Trophoblast cell (in vitro differentiated cells and primary cell): ENCODE data around the gene MALRD1.

Experiments
- DNase-seq, 2 donors: peaks; one replicate each; pipeline ENCODE4 v3.0.0-alpha.2; 2016
- H2AFZ ChIP-seq: 2 replicates; pipeline ENCODE4 v1.6.1; 2013; ENCODE audit warnings: low read length, moderate library complexity, mild to moderate bottlenecking; ENCODE audit not compliant: insufficient read depth, poor library complexity
- H2AK5ac ChIP-seq: 2 replicates; pipeline ENCODE4 v1.6.1; 2013; ENCODE audit warnings: mild to moderate bottlenecking, low read length
- H2BK120ac ChIP-seq: 2 replicates; pipeline ENCODE4 v1.6.1; 2013; ENCODE audit warnings: low read length, mild to moderate bottlenecking, moderate library complexity; ENCODE audit not compliant: insufficient read depth, poor library complexity
- H2BK12ac ChIP-seq: 2 replicates; pipeline ENCODE4 v1.6.1; 2013; ENCODE audit warnings: mild to moderate bottlenecking, low read length, moderate library complexity
- H2BK5ac ChIP-seq: 2 replicates; pipeline ENCODE4 v1.6.1; 2013; ENCODE audit warnings: low read length, low read depth, moderate library complexity, mild to moderate bottlenecking; ENCODE audit not compliant: poor library complexity
- H3K14ac ChIP-seq: 2 replicates; pipeline ENCODE4 v1.6.1; 2013; ENCODE audit warnings: mild to moderate bottlenecking, low read length
- H3K18ac ChIP-seq: 2 replicates; pipeline ENCODE4 v1.6.1; 2013; ENCODE audit warnings: mild to moderate bottlenecking, low read length
- H3K23ac ChIP-seq: 2 replicates; pipeline ENCODE4 v1.6.1; 2013; ENCODE audit warnings: low read length
- H3K27ac ChIP-seq: 2 replicates; pipeline ENCODE4 v1.5.1; 2013; ENCODE audit warnings: low read depth, mild to moderate bottlenecking, inconsistent platforms, low read length, moderate library complexity
- H3K27me3 ChIP-seq: 2 replicates; pipeline ENCODE4 v1.6.1; 2013; ENCODE audit warnings: inconsistent platforms, mild to moderate bottlenecking, low read length, moderate library complexity; ENCODE audit not compliant: insufficient read depth
- H3K36me3 ChIP-seq, 2 experiments: 1 replicate in 1 of 2; 2 replicates in 1 of 2; pipeline ENCODE4 v1.6.1; 2013; ENCODE audit warnings: low read length in 2 of 2, mild to moderate bottlenecking in 2 of 2, moderate library complexity in 1 of 2; ENCODE audit not compliant: insufficient read depth in 2 of 2, control insufficient read depth in 1 of 2
- H3K4ac ChIP-seq: 2 replicates; pipeline ENCODE4 v1.6.1; 2013; ENCODE audit warnings: low read depth, mild to moderate bottlenecking, low read length, moderate library complexity
- H3K4me1 ChIP-seq, 2 experiments: 1 replicate in 1 of 2; 2 replicates in 1 of 2; pipeline ENCODE4 v1.6.1; 2013; ENCODE audit warnings: low read length in 2 of 2, mild to moderate bottlenecking in 2 of 2, moderate library complexity in 1 of 2; ENCODE audit not compliant: insufficient read depth in 2 of 2, control insufficient read depth in 1 of 2
- H3K4me2 ChIP-seq: 2 replicates; pipeline ENCODE4 v1.6.1; 2013; ENCODE audit warnings: inconsistent platforms, mild to moderate bottlenecking, low read length, moderate library complexity
- H3K4me3 ChIP-seq: 2 replicates; pipeline ENCODE4 v1.5.1; 2013; ENCODE audit warnings: mild to moderate bottlenecking, low read depth, low read length, inconsistent platforms
- H3K79me1 ChIP-seq: one replicate; pipeline ENCODE4 v1.6.1; 2013; ENCODE audit warnings: low read length
- H3K79me2 ChIP-seq: 2 replicates; pipeline ENCODE4 v1.6.1; 2013; ENCODE audit warnings: low read length, mild to moderate bottlenecking; ENCODE audit not compliant: control insufficient read depth, insufficient read depth, poor library complexity
- H3K9ac ChIP-seq: 2 replicates; pipeline ENCODE4 v1.6.1; 2013; ENCODE audit warnings: mild to moderate bottlenecking, low read length
- H3K9me3 ChIP-seq: 2 replicates; pipeline ENCODE4 v1.6.1; 2013; ENCODE audit warnings: low read depth, mild to moderate bottlenecking, control low read depth, inconsistent platforms, low read length; ENCODE audit not compliant: insufficient read depth
- H4K12ac ChIP-seq: 2 replicates; pipeline ENCODE4 v1.6.1; 2013; ENCODE audit warnings: low read depth, mild to moderate bottlenecking, low read length, moderate library complexity
- H4K8ac ChIP-seq: 2 replicates; pipeline ENCODE4 v1.6.1; 2013; ENCODE audit warnings: low read depth, mild to moderate bottlenecking, low read length, moderate library complexity
- H4K91ac ChIP-seq: one replicate; pipeline ENCODE4 v1.6.1; 2013; ENCODE audit warnings: low read depth, mild to moderate bottlenecking, low read length, moderate library complexity
- WGBS: extraction: QIAGEN DNeasy Blood & Tissue Kit; methylation state at CpG from one replicate; pipeline ENCODE4 v1.1.7; 2013; ENCODE audit warnings: missing lambda C conversion rate; ENCODE audit not compliant: insufficient read length, insufficient coverage; ENCODE audit errors: extremely low coverage; 5-methylcytosine and 5-hydroxymethylcytosine counted together

MALRD1 gene

DNA sequence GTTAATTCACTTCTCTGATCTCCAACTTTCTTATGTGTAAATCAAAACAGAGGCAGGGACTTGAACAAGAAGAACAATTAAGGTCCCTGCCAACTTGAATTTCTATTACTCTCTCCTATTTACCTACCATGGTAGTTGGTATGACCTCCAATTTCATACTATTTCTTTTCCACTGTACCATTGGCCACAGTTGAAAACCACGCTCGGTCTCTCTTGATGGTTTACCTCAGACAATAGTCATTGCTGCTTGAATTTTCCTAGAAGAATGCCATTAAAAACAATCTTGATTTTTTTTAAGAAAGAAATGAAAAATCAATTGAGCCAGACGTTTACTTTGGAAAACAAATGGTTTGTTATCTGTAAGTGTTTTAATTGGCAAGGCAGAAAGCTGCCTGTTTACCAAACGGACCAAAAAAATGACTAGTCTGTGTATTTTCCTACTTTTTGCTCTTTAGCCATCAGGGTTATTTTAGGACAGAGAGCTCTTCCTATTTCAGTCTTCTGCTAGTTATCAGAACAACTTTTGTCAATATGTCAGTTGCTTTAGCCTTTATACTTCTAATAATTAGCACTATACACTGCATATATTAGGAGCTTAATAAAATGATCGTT lies 610.1 kb downstream of the MALRD1 start:
- Histone ChIP-seq H3K4me2 (no peak overlapping the region), H3K9ac (no peak overlapping the region), H2BK12ac (no peak overlapping the region), H3K4me1 (no peaks in the 10 kb centered on the region), H3K14ac (no peak overlapping the region), H3K36me3 (no peaks in the 10 kb centered on the region), H3K23ac (no peak overlapping the region), H3K79me2 (no peaks in the 10 kb centered on the region), H3K4me3 (no peak overlapping the region), H3K79me1 (peaks cover under 1% of the 10 kb centered on the region), H3K4ac (no peak overlapping the region), H2BK120ac (no peak overlapping the region), H2AFZ (no peak overlapping the region), H3K18ac (no peak overlapping the region), H4K12ac (no peak overlapping the region), H4K91ac (no peak overlapping the region), H3K27ac (no peak overlapping the region), H2AK5ac (no peak overlapping the region), H2BK5ac (no peak overlapping the region), H3K27me3 (no peaks in the 10 kb centered on the region), H4K8ac (no peak overlapping the region), H3K9me3 (no peaks in the 10 kb centered on the region)
- no peak for DNase-seq
- no CpG with 5 or more reads among the region's 5 CpGs for WGBS

DNA sequence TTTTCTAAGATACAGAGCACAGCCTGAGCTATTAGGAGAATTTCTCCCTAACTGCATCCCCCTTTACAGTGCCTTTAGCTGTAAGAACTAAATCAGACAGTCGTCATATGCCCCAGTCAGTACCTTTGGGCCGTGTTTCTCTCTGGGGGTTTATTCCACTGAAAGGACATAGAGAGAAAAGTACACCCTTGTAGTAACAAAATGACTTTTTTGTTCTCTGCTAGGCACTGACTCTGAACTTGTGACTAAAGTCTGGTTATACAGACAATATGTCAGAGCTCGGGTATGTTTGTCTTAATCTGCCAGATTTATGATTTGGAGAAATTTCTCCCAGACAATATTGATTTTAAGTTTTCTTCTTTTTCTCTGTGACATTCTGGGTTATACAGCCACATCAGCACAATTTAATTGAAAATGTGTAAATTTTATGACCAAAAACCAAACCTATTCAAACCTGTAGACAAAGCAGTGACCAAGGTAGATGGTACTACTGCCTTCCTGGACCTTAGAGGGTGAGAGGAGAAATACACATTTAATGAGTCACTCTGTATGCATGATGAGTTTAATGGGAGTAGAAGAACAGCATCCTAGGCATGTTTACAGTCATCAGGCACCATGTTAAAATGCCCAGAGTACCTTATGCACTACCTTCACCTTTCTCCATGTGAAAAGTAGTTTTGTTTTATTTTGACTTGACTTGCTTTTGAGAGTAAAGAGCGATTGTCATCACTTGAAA lies 611.5 kb downstream of the MALRD1 start:
- Histone ChIP-seq H3K79me2 (no peaks in the 10 kb centered on the region), H3K18ac (no peak overlapping the region), H3K27me3 (no peaks in the 10 kb centered on the region), H2AFZ (no peak overlapping the region), H2BK5ac (no peak overlapping the region), H3K27ac (no peak overlapping the region), H3K36me3 (no peaks in the 10 kb centered on the region), H3K4me1 (no peaks in the 10 kb centered on the region), H3K4me3 (no peak overlapping the region), H3K4ac (no peak overlapping the region), H2BK120ac (no peak overlapping the region), H4K8ac (no peak overlapping the region), H2AK5ac (no peak overlapping the region), H3K23ac (no peak overlapping the region), H4K12ac (no peak overlapping the region), H3K14ac (no peak overlapping the region), H4K91ac (no peak overlapping the region), H3K9me3 (no peaks in the 10 kb centered on the region), H2BK12ac (no peak overlapping the region), H3K79me1 (no peaks in the 10 kb centered on the region), H3K4me2 (no peak overlapping the region), H3K9ac (no peak overlapping the region)
- WGBS = no CpG with 5 or more reads among the region's 4 CpGs
- DNase-seq = peak in 1 of 2 donors; percentile 24

GRCh38 chr10:19663344-19663743 lies 614.7 kb downstream of the MALRD1 start:
- Histone ChIP-seq H2AFZ (no peak overlapping the region), H3K27ac (no peak overlapping the region), H4K91ac (no peak overlapping the region), H2BK12ac (no peak overlapping the region), H3K4ac (no peak overlapping the region), H3K27me3 (no peaks in the 10 kb centered on the region), H3K79me2 (no peaks in the 10 kb centered on the region), H2BK5ac (no peak overlapping the region), H3K9ac (no peak overlapping the region), H3K4me2 (no peak overlapping the region), H4K12ac (no peak overlapping the region), H3K79me1 (no peaks in the 10 kb centered on the region), H2BK120ac (no peak overlapping the region), H4K8ac (no peak overlapping the region), H3K18ac (no peak overlapping the region), H2AK5ac (no peak overlapping the region), H3K4me3 (no peak overlapping the region), H3K9me3 (no peaks in the 10 kb centered on the region), H3K4me1 (no peaks in the 10 kb centered on the region), H3K36me3 (no peaks in the 10 kb centered on the region), H3K23ac (no peak overlapping the region), H3K14ac (no peak overlapping the region)
- no peak for DNase-seq
- WGBS = no CpG with 5 or more reads among the region's 1 CpG

DNA sequence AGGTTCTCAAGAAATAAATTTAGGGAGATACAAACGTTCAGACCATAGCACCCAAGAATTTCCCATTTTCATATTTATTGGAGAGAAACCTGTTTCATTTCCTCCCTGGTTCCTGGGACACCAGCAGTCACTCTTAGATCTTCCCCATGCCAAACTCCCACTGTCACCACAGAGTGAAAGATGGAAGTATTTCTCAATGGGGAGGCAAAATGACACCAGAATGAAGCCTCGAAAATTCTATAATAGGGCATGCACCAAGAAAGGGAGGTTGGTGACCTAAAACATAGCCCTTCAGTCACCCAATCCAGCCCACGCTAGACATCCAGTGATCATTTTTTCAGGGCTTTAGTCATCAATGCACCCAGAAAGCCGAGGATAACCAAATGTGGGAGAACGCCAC lies 619.5 kb downstream of the MALRD1 start:
- Histone ChIP-seq H4K8ac (no peak overlapping the region), H2AFZ (no peak overlapping the region), H3K23ac (no peak overlapping the region), H3K4me1 (no peaks in the 10 kb centered on the region), H3K79me2 (no peaks in the 10 kb centered on the region), H2AK5ac (no peak overlapping the region), H4K91ac (no peak overlapping the region), H3K9ac (no peak overlapping the region), H3K4ac (no peak overlapping the region), H3K9me3 (no peaks in the 10 kb centered on the region), H3K36me3 (no peaks in the 10 kb centered on the region), H2BK5ac (no peak overlapping the region), H3K4me3 (no peak overlapping the region), H3K14ac (no peak overlapping the region), H3K27me3 (no peaks in the 10 kb centered on the region), H3K18ac (no peak overlapping the region), H3K27ac (no peak overlapping the region), H3K4me2 (no peak overlapping the region), H4K12ac (no peak overlapping the region), H3K79me1 (no peaks in the 10 kb centered on the region), H2BK12ac (no peak overlapping the region), H2BK120ac (no peak overlapping the region)
- WGBS = no CpG with 5 or more reads among the region's 5 CpGs
- DNase-seq = no peak
